Measurements from ENCODE around the gene ITPRID2.
A peak's percentile ranks its signal among the peaks of the same experiment; 100 is the strongest.
"Not testable (repeated sequence)": the region's sequence is repeated elsewhere in the genome, so short reads cannot be mapped to it uniquely, and the experiment has no call there.

ITPRID2 gene

GRCh38 chr2:181953881-181954537 lies 62.5 kb downstream of the ITPRID2 start:
- H3K36me3 ChIP-seq (replicated peaks; ENCODE audit: insufficient read depth, low read length), result no peaks in the 10 kb centered on the region
- H3K9me3 ChIP-seq (replicated peaks; ENCODE audit: insufficient read depth, low read length), result no peaks in the 10 kb centered on the region
- H2AFZ ChIP-seq (ENCODE audit: low read length), result peak overlapping the region; percentile 39
- no peaks in the 10 kb centered on the region for H3F3A ChIP-seq (ENCODE audit: insufficient read depth, low read length)
- DNase-seq, result peak; percentile 79
- no peaks in the 10 kb centered on the region for H3K79me2 ChIP-seq (ENCODE audit: low read length)
- peak overlapping the region; percentile 14; the same call in 1 of the 2 replicates for H3K9ac ChIP-seq (ENCODE audit: low read length)
- H4K20me1 ChIP-seq (ENCODE audit: insufficient read depth, low read length), result no peaks in the 10 kb centered on the region
- H3K9me2 ChIP-seq (replicated peaks; ENCODE audit: insufficient read depth, low read length), result no peaks in the 10 kb centered on the region
- H3K27me3 ChIP-seq (replicated peaks; ENCODE audit: insufficient read depth, low read length), result no peaks in the 10 kb centered on the region
- H3K4me2 ChIP-seq (ENCODE audit: low read depth, low read length), result peak overlapping the region; percentile 46
- peak overlapping the region; percentile 48 for H3K4me3 ChIP-seq (ENCODE audit: low read length)
- TF ChIP-seq CTCF (IDR thresholded peaks at IDR 0.05; ENCODE audit: low read length) (peak; percentile 74), EZH2phosphoT487 (IDR thresholded peaks at IDR 0.05; ENCODE audit: low read length) (no peak), EZH2 (optimal IDR thresholded peaks at IDR 0.05; ENCODE audit: low read depth, low read length) (no peak)
- no peak overlapping the region for H3K27ac ChIP-seq (ENCODE audit: low read length)
- H3K4me1 ChIP-seq (ENCODE audit: low read length), result no peaks in the 10 kb centered on the region

- H2AFZ ChIP-seq (ENCODE audit: low read length), result peak overlapping the region; percentile 39; the same call in 1 of the 2 replicates
- H3K4me2 ChIP-seq (ENCODE audit: low read depth, low read length), result peak overlapping the region; percentile 46
These were observed 63.0 kb downstream of the ITPRID2 start for GRCh38 chr2:181954538-181954883.

GRCh38 chr2:181955010-181955409 lies 63.5 kb downstream of the ITPRID2 start:
- Histone ChIP-seq H3F3A (ENCODE audit: insufficient read depth, low read length) (no peaks in the 10 kb centered on the region), H3K9ac (ENCODE audit: low read length) (no peak overlapping the region), H3K4me2 (ENCODE audit: low read depth, low read length) (peak overlapping the region; percentile 46; the same call in 1 of the 2 replicates), H2AFZ (ENCODE audit: low read length) (no peak overlapping the region), H3K27me3 (replicated peaks; ENCODE audit: insufficient read depth, low read length) (no peaks in the 10 kb centered on the region), H3K4me3 (ENCODE audit: low read length) (no peak overlapping the region), H3K9me3 (replicated peaks; ENCODE audit: insufficient read depth, low read length) (no peaks in the 10 kb centered on the region), H3K79me2 (ENCODE audit: low read length) (no peaks in the 10 kb centered on the region), H3K36me3 (replicated peaks; ENCODE audit: insufficient read depth, low read length) (no peaks in the 10 kb centered on the region), H3K4me1 (ENCODE audit: low read length) (peaks cover 6% of the 10 kb centered on the region; the same call in 1 of the 2 replicates), H3K27ac (ENCODE audit: low read length) (no peak overlapping the region), H4K20me1 (ENCODE audit: insufficient read depth, low read length) (no peaks in the 10 kb centered on the region), H3K9me2 (replicated peaks; ENCODE audit: insufficient read depth, low read length) (no peaks in the 10 kb centered on the region)
- DNase-seq, result no peak
- TF ChIP-seq CTCF (IDR thresholded peaks at IDR 0.05; ENCODE audit: low read length) (no peak), EZH2 (optimal IDR thresholded peaks at IDR 0.05; ENCODE audit: low read depth, low read length) (no peak), EZH2phosphoT487 (IDR thresholded peaks at IDR 0.05; ENCODE audit: low read length) (no peak)

More at GRCh38 chr2:181954538-181954883, 63.0 kb downstream of the ITPRID2 start:
- Histone ChIP-seq H4K20me1 (ENCODE audit: insufficient read depth, low read length) (no peaks in the 10 kb centered on the region), H3K27me3 (replicated peaks; ENCODE audit: insufficient read depth, low read length) (no peaks in the 10 kb centered on the region), H3K9me3 (replicated peaks; ENCODE audit: insufficient read depth, low read length) (no peaks in the 10 kb centered on the region), H3F3A (ENCODE audit: insufficient read depth, low read length) (no peaks in the 10 kb centered on the region), H3K4me3 (ENCODE audit: low read length) (peak overlapping the region; percentile 48; the same call in 1 of the 2 replicates), H3K9me2 (replicated peaks; ENCODE audit: insufficient read depth, low read length) (no peaks in the 10 kb centered on the region), H3K9ac (ENCODE audit: low read length) (peak overlapping the region; percentile 14; the same call in 1 of the 2 replicates), H3K79me2 (ENCODE audit: low read length) (no peaks in the 10 kb centered on the region), H3K4me1 (ENCODE audit: low read length) (peaks cover 1% of the 10 kb centered on the region; the same call in 1 of the 2 replicates), H3K27ac (ENCODE audit: low read length) (no peak overlapping the region), H3K36me3 (replicated peaks; ENCODE audit: insufficient read depth, low read length) (no peaks in the 10 kb centered on the region)
- no peak for TF ChIP-seq CTCF (IDR thresholded peaks at IDR 0.05; ENCODE audit: low read length)
- TF ChIP-seq EZH2 (optimal IDR thresholded peaks at IDR 0.05; ENCODE audit: low read depth, low read length), result no peak
- no peak for TF ChIP-seq EZH2phosphoT487 (IDR thresholded peaks at IDR 0.05; ENCODE audit: low read length)
- DNase-seq, result no peak

GRCh38 chr2:181955866-181956265 lies 64.3 kb downstream of the ITPRID2 start:
- not testable (repeated sequence) for H3K27ac ChIP-seq (ENCODE audit: low read length); H3K9me3 ChIP-seq (replicated peaks; ENCODE audit: insufficient read depth, low read length); H3K9ac ChIP-seq (ENCODE audit: low read length); H3F3A ChIP-seq (ENCODE audit: insufficient read depth, low read length); DNase-seq; H4K20me1 ChIP-seq (ENCODE audit: insufficient read depth, low read length); H3K4me2 ChIP-seq (ENCODE audit: low read depth, low read length); H3K27me3 ChIP-seq (replicated peaks; ENCODE audit: insufficient read depth, low read length); H3K4me3 ChIP-seq (ENCODE audit: low read length); H2AFZ ChIP-seq (ENCODE audit: low read length); H3K9me2 ChIP-seq (replicated peaks; ENCODE audit: insufficient read depth, low read length); H3K36me3 ChIP-seq (replicated peaks; ENCODE audit: insufficient read depth, low read length); H3K79me2 ChIP-seq (ENCODE audit: low read length); H3K4me1 ChIP-seq (ENCODE audit: low read length)
